Measurements from ENCODE around the gene B4GALNT1.

Gene B4GALNT1

DNA sequence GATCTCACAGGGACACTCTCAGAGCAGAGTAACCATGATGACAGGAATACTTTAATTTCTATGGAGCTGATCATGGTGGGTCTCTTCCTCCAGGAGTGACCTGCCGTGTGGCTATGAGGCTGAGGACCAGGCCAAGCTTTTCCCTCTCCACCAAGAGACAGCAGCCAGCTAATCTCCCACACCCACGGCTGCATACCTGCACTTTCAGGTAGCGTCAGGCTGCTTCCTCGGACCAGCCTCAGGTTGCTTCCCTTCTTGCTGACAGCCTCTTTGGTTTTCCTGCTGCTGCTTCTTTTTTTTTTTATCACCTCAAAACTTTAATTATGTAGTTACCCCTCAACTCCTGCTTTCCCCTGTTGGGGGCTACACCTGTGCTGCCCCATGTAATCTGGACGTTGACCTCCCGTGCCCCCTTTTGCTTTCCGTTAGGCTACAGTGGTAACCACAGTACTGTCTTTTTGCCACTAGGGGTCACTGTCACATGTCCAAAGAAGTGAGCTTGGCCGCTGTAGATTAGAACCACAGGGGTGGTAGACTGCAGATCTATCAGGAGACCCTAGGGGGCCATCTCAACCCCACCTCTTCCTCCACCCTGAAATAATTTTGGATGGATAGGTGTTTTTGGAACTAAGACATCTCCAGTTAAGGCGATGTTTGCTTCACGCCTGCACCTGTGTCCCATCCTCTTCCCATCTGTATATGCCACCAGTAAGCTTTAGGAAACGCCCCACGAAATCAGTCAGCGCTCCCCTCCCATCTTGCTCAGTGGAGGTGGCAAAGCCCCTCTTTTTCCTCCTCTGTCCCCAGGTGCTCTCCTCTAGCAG is 49.8 kb downstream of the B4GALNT1 start:
- peak; percentile 90 for TF ChIP-seq CTCF (conservative IDR thresholded peaks at IDR 0.05; ENCODE audit: low read length)
- no peak overlapping the region for H3K4me3 ChIP-seq (ENCODE audit: low read length)
- peak; percentile 77 for DNase-seq (ENCODE audit: low read depth)

- TF ChIP-seq CTCF (conservative IDR thresholded peaks at IDR 0.05; ENCODE audit: low read length) = no peak
- DNase-seq (ENCODE audit: low read depth) = no peak
- H3K4me3 ChIP-seq (ENCODE audit: low read length) = no peak overlapping the region
Measured at GRCh38 chr12:57582440-57582839, 50.6 kb downstream of the B4GALNT1 start.

DNA sequence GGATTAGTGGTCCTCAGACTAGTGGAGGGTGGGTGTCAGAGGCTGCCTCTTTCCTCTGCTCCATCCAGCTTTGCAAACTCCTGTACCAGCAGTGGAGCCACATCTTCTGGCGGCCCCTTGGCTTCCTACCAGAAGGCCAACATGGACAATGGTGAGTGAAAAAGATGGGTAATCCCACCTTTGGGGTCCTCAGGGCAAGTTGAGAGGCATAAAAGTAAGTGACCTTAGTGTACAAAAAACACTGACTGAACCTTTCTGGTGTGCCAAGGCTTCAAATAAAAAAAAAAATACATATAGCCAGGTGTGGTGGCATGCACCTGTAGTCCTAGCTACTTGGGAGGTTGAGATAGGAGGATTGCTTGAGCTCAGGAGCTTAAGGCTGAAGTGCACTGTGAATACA is 51.2 kb downstream of the B4GALNT1 start:
- no peak overlapping the region for H3K4me3 ChIP-seq (ENCODE audit: low read length)
- DNase-seq (ENCODE audit: low read depth) = no peak
- no peak for TF ChIP-seq CTCF (conservative IDR thresholded peaks at IDR 0.05; ENCODE audit: low read length)

DNA sequence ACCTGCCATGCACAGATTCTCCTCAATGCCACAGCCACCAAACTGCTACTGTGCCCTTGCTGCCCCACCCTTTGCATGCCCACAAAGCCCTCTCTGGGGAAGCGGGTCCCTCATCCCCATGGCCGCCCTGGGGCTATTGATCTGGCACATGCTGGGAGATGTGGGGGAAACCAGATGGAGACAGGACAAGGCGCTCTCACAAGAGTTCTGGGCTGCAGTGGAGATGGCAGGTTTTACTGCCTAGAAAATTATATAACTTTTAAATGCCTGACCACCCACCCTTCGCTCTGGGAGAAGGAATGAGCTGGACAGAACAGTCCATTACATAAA is 52.6 kb downstream of the B4GALNT1 start:
- TF ChIP-seq CTCF (conservative IDR thresholded peaks at IDR 0.05; ENCODE audit: low read length) = no peak
- DNase-seq (ENCODE audit: low read depth) = no peak

GRCh38 chr12:57579677-57580465 is 53.1 kb downstream of the B4GALNT1 start:
- DNase-seq (ENCODE audit: low read depth) = no peak
- TF ChIP-seq CTCF (conservative IDR thresholded peaks at IDR 0.05; ENCODE audit: low read length) = no peak
- no peak overlapping the region for H3K4me3 ChIP-seq (ENCODE audit: low read length)

More for the DNA sequence above, 52.6 kb downstream of the B4GALNT1 start:
- H3K4me3 ChIP-seq (ENCODE audit: low read length) = no peak overlapping the region

DNA sequence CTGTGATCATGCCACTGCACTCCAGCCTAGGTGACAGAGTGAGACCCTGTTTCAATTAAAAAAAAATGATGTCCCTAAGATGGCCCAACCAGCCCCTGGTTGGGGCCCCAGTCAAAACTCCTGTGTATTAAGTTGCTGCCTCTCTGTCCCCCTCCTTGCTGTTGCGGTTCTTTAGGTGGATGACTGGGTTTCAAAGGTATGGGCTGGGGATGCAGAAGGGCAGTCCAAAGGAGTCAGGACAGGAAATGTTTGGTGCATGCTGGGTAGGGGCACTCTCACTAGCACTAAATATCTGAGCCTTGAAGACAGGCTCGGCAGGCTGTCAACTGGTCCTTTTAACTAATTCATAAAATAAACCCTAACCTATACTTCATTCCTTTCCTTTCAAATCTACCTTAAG is 54.0 kb downstream of the B4GALNT1 start:
- peak; percentile 15 for DNase-seq (ENCODE audit: low read depth)
- no peak for TF ChIP-seq CTCF (conservative IDR thresholded peaks at IDR 0.05; ENCODE audit: low read length)
- no peak overlapping the region for H3K4me3 ChIP-seq (ENCODE audit: low read length)

All from AG10803 (cell line).